HG03378 (cell line): ENCODE measurements around the gene GATAD2A.
"Not testable (repeated sequence)": the region's sequence is repeated elsewhere in the genome, so short reads cannot be mapped to it uniquely, and the experiment has no call there.

ENCODE experiments used
- ATAC-seq: cut with Tn5 transposase; IDR thresholded peaks from one replicate; pipeline ENCODE4 v1.9.1; 2021; ENCODE audit warnings: mild to moderate bottlenecking, moderate library complexity; ENCODE audit not compliant: unreplicated experiment

Gene GATAD2A

DNA sequence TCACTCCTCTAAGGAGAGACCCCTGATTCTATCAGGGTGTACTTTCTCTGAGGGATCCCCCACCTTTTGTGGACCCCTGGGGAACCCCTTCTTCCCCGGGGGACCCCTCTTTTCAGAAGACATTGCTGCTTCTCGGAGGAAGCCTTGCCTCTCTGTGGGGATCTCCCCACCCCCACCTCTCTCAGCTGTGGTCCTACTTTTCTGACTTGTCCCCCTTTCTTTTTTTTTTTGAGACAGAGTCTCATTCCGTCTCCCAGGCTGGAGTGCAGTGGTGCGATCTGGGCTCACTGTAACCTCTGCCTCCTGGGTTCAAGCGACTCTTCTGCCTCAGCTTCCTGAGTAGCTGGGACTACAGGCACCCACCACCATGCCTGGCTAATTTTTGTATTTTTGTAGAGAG, 18.4 kb upstream of the GATAD2A start:
- no peak for ATAC-seq

DNA sequence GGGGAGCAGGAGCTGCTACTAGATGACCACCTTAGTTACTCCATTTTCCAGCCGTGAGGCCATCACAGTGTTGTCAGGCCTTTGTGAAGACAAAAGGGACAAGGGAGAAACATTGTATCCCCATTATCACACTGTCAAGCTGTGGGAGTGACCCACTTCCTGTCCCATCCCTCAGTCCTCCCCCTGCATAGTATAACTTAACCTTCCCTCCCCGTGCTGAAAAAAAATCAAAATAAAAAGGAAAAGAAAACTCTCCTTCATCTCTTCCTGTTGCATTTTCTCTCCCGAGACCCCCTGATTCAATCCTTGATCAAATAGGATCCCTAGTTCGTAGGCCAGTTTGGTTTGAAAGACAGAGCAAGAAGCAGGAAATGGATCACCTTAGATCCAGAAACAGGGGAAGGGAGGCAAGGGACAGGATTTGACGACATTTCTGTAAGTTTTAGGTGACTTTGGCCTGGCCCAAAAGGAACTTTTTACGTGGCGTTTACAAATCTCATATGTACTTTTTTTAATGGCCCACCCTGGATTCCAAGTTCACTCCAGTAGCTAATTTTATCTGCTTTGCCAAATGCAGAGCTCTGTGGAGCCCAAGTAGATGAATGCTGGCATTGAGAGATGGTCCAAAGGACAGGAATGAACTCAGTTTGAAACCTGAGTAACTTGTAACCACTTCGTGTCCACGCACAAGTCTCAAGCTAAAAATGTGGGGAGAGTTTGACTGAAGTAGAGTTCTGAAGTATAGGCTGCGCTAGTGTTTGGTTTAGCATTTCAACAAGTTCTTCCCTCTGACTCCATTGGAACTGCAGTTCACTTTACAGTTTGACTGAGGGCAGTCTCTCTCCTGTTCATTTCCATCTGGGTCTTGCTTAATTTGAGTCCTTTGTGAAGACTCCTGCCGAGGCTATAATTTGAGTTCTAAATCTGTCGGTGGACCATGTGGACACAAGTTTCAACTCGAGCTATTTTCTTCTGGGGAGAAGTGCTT, 16.6 kb upstream of the GATAD2A start:
- no peak for ATAC-seq

DNA sequence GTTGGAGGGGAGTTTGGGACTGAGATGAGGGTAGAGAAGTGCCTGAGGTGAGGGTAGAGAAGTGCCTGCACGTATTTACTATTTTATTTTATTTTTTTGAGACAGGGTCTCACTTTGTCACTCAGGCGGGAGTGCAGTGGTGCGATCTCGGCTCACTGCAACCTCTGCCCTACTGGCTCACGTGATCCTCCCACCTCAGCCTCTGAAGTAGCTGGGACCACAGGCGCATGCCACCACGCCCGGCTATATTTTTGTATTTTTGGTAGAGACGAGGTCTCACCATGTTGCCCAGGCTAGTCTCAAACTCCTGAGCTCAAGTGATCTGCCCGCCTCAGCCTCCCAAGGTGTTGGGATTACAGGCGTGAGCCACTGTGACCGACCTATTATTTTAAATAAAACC, 15.8 kb upstream of the GATAD2A start:
- ATAC-seq: not testable (repeated sequence)

DNA sequence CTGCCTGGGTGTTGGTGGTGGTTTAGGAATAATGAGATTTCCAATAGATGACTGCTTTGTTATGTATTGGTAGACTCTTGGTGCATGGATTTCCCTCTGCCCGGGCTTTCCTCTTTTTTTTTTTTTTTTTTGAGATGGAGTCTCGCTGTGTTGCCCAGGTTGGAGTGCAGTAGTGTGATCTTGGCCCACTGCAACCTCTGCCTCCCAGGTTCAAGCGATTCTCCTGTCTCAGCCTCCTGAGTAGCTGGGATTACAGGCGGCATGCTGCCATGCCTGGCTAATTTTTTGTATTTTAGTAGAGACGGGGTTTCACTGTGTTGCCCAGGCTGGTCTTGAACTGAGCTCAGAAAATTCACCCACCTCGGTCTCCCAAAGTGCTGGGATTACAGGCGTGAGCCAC, 11.1 kb upstream of the GATAD2A start:
- not testable (repeated sequence) for ATAC-seq

DNA sequence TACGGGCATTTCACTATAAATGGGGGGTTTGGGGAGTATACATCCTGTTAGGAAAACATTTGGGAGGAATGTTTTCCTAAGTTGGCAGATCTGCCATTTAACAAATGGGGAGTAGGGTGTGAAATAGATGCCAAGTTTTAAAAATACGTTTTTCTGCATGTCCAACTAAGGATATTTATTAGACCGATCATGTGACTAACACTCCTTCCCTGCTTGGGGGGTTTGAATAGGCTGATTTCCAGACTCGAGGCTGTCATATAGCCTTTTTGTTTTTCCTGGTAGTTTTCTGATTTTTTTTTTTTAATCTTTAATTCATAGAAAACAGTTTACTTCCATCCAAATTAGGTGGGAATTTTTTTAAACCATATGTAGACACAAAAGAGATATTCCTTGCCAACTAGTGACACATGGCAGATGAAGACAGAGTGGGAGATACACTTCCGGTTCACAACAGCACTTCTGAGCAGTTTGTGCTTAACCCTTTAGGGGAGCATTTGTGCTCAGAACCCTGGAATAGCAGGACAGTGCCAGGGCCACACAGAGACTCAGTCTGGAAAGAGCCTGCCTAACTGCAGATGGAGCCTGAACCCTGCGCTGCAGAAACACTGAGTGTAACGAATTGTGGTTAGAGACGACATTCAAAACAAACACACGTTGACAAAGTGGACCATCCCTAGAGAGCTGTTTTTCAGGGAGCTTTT, 5.6 kb upstream of the GATAD2A start:
- ATAC-seq: no peak

DNA sequence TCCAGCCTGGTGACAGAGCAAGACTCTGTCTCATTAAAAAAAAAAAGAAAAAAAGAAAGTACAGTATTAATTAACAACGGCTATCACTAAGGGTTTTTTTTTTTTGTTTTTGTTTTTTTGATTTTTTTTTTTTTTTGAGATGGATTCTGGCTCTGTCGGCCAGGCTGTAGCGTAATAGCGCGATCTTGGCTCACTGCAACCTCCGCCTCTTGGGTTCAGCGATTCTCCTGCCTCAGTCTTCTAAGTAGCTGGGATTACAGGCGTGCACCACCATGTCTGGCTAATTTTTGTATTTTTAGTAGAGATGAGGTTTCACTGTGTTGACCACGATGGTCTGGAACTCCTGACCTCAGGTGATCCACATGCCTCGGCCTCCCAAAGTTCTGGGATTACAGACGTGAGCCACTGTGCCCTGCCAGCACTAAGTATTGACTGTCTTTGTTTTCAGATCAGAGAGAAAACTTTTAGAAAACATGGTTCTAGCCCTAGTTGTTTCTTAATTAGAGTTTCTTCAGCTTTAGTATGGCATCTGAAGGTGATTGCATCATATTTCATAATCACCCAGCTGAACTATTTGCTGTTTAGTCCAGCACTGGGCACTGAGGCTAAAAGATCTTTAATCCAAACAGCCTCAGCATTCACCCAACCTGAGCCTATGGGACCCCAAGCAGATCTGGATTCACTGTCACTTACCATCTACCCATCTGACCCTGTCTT, 2.7 kb upstream of the GATAD2A start:
- no peak for ATAC-seq

DNA sequence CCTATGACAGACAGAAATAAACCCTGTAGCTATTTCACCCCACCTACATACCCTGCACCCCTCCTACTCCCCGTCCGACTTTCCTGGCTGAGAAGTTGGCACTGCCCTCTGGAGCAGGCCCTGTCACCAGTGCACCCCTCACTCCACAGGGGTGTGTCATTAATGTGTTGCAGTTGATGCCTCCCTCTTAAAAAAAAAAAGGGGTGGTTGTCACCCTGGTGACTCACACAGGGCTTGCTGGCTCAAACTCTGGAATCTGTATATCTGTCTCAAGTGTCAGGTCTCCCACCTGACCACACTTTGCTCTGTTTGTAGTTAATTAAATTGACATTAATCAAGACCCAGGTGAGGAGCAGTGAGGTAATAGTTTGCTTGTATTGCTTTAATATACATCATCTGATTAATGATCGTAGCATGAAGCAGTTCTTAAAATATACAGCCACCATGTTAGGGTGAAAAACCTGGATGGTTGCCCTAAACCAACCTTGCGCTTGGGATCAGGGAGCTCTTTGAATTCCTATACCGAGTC, 2.0 kb upstream of the GATAD2A start:
- ATAC-seq: no peak

DNA sequence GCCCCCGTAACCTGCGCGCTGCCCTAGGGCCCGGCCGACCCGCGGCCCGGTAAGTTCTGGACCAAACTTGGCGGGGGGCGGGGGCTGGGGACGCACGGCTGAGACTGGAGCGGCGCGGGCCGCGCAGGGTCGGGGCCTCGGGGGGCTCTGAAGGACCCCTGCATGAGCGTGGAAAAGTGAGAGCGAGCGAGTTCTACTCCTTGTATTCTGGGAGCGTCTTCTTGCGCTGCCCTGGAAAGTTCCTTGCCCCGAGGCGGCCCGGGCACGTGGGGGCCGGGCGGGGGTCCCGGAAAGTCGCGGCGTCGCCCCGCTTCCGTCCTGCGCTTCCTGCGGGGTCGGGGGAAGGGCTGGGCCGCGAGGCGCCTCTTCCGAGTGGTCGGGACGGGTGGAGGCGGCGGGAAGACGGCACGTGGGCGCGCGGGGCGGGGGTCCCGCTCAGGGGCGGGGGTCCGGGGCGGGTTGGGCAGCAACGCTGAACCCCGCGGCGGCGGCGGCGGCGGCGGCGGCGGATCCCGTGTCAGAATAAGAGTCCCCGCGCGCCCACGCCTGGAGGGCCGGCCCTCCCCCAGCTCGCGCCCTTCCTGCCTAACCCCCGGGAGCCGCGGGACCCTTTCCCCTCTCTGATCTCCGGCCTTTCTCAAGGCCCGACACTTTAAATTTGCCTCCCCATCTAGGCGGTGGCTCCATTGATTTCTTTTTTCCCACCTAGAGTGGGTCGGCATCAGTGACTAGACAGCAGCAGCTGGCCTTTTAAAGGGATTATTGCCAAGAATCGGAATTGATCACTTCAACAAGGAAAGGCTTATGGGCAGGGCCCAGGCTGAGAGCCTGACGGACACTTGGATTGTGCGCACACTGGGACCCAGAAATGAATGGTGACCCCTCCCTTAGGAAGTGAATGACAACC, 749 bp downstream of the GATAD2A start:
- ATAC-seq: no peak

DNA sequence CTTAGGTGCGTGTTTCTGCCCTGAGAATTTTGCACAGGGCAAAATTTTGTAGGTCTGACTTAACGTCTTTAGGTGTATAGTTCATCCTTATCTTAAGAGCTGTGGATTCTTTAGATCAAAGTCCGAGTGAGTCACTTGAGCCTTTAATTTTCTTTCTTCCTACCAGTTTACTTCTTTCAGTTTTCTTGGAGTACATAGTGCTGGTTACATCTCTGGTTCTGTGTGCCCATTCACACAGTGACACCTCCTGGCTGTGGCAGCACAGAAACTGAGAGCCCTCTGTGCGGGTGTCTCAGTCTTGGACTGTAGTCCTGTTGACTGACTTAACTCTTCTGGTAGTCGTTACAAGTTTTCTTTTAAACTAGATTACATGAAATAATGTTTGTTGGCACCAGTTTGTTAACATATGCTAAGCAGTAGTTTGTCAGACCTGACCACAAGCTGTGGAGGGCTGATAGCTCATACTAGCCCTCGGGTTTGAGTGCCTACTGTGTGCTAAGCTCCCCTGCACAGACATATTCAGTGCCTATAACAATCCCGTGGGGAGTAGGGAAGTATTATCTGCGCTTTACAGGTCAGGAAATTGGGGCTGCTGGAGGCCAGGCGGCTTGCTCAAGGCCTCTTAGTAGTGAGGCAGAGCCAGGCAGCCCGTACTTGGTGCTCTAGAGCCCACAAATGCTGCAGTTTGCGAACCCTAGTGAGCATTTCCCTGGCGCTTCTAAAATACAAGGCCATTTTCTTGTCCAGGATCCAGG, 1.6 kb downstream of the GATAD2A start:
- ATAC-seq: no peak

DNA sequence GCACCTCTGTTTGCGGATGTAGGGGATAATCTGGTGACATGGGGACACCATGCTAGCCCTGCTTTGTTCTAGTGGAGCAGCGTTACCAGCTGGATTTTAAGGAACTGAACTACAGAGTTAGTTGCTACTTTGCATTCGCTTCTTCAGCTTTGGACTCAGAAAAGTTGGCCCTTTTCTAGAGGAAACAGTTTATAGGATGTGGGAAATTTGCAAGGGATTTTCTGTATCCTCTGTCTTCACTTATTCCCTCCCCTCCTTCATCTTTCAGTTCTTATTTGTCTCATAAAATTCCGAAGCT, 2.1 kb downstream of the GATAD2A start:
- ATAC-seq: no peak

DNA sequence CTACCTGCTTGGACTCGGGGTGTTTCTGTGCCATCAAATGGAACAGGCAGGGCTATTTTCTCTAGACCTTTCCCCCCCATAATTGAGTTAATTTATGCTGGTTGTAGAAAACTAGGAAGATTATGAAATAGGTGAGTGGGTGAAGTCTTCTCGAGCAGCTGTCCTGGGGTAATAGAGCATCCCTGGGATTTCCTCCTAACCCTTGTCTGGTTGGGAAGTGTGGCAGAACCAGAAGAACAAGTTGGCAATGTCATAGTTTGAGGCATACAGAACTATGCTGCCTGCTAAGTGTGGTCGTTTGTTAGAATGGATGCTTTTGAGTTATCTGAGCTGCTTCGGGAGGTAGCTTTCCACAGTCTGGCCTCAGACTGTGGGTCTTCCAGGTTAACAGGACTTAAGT, 3.7 kb downstream of the GATAD2A start:
- no peak for ATAC-seq

DNA sequence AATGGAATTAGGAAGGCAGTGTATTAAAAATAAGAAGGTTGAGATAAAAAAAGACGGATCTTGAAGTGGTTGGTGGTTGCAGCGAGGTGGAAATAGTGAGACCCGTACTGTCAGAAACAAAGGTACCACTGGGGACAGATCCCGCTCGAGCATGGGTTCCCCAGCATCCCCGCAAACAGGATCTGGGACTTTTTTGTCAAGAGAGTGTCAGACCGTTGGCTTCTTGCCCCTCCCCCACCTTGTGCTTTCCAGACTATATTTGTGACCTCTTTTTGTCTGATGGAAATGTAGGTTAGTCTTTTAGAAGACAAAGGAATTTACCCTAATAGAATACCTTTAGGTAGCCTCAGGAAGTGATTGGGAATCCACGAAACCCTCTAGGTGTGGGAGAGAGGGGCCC, 4.2 kb downstream of the GATAD2A start:
- ATAC-seq: no peak

DNA sequence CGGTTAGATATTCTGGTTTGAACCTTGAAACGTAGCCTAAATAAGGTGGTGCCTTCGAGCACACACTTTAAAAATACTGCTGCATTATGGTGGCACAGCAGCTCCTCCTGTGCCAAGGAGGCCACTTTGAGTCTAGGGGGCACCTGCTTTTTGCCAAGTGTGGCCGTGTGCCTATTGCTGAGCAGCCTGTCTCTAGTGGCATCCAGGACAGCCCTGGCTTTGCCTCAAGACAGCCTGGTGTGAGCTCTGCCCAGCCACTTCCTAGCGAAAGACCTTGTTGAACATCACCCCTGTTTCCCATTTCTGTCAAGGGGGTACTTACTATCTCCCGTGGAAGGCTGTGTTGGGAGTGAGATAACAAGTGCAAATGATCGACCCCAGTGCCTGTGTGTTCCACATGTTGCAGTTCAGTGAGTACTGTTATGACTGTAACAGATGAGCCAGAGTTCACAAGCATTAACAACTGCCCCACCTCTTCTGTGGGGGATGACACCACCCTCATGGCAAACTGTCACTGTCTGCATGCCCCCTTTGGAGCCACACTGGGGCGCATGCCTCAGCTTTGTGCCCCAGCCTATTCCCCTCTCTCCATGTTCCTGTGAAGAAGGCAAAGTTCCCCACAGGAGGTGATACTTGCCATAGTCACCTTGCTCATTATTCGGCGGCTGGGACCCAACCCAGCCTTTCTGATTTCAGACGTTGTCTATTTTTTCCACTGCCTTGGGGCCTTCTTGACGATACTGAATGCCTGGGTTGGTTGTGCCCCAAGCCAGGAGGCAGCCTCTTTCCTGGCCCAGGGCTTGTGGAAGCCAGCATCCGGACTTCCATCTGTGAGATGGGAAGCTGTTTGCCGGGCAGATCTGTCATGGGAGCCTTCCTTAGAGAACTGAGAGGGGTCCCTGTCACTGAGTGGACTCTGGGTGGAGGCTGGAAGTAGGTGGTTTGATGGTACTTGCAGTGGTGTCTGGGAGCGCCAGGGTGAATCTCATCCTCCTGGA, 5.4 kb downstream of the GATAD2A start:
- ATAC-seq: no peak

DNA sequence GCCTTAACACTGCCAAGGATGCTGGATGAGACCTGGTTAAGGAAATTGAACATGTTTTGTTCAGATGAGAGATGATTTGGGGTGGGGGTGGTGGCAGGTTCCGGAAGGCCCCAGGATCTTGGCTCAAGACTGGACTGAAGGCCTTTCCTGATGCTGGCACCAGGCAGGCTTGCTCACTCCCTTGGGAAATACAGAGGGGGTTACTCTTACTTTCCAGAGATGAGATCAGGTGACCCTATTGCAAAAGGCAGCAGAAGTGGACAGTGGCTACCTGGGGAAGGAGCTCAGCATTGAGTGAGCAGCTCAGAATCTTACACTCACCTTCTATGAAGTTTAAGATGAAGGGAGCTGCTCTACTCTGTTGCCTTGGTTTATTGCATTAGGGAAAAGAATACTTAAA, 10.8 kb downstream of the GATAD2A start:
- no peak for ATAC-seq

DNA sequence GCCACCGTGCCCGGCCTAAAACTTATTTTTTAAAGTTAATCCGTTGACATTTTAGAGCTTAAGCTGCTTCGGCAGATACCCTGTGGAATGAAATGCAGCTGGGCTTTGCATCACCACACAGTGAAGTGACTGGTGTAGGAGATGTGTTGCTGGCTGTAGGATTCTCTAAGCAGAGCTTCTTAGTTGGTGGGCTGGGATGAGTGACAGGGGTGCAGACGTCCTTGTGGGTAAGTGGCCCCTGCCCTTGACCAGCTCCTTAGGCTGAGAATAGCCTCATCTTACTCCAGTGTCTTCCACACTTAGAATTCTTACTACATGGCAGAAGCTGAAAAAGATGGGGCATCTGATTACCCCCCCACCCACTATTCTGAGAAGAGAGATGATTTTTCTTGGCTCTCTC, 11.6 kb downstream of the GATAD2A start:
- no peak for ATAC-seq

DNA sequence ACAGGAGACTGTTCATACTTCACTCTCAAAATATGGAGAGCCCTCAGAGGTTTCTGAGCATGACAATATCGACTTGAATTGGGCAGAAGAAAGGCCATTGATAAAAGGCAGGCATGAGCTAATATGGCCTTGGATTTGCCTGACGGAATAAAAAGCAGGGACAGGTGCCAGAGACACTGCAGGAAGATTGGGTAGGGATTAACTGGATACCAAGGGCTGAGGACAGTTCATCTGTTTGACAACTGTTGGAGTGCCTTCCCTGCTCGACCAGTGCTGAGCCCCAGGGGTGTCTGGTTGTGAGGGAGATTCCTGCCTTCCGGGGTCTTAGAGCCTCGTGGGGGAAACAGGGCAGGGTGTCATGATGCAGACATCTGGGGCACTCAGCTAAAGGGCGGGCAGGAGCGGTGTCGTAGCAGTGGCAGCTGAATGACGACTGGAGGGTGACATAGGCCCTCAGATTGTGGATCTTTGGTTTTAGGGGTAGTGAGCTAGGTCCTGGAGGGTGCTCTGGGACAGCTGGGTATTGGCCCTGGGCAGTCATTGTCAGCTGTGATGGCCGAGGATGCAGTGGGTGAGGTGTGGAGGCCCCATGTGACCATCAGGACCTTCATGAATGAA, 12.3 kb downstream of the GATAD2A start:
- no peak for ATAC-seq

DNA sequence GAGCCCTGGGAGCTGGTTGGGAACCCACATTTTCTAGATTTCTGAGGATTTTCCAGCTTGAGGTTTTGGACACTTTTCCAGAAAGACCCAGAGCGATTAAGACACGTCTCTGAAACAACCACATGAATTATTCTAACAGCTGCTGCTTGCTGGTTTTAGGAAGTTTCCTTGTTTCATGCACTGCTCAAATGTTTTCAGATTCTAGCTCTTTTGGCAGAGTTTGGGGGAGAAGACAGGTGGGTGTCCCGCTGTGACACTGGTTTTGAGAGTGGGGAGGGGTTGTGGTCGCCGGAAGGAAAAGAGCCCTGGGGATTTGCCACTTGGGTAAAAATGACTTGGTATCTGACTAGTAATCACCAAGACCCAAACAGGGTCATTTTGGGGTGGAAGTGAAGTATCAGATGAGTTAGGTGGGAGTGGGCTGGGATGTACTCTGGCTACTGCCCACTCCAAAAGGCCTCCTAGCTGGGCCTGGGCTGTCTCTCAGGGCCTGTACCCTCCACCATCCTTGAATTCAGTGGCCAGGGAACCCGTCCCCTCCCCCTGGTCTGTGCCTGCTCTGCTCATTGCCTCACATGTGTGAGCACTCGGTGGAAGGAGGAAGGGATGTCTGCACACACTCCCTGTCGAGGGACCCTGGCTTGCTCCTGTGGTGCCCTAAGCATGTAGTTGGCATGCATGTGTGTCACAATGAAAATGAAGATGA, 13.2 kb downstream of the GATAD2A start:
- ATAC-seq: no peak
